Panc1 (cell line): ENCODE data around the gene INO80.

ENCODE experiments used
- CTCF ChIP-seq: fragments of 450-650 bp; IDR thresholded peaks from 2 replicates; pipeline ENCODE4 v1.5.1; 2017; ENCODE audit warnings: mild to moderate bottlenecking
- POLR2AphosphoS5 ChIP-seq: IDR thresholded peaks from 2 replicates; pipeline ENCODE4 v1.6.1; 2012; ENCODE audit warnings: mild to moderate bottlenecking, low read depth, low read length, moderate library complexity
- SIN3A ChIP-seq: IDR thresholded peaks from 2 replicates; pipeline ENCODE4 v1.6.1; 2012; ENCODE audit warnings: low read depth, mild to moderate bottlenecking, low read length, moderate library complexity, borderline replicate concordance; ENCODE audit not compliant: insufficient read depth

- TF ChIP-seq CTCF (no peak), SIN3A (no peak), POLR2AphosphoS5 (no peak)
Measured at GRCh38 chr15:40943764-40944365, 172.2 kb downstream of the INO80 start.
